HepG2 (cell line): ENCODE results near the gene P4HB. TPM values are rescaled to one million over a fixed set of nuclear protein-coding genes. Genes with fewer than 3 reads are reported as not detected.
A peak's percentile ranks its signal among the peaks of the same experiment; 100 is the strongest.

ENCODE experiments used
- BRD4 ChIP-seq: sonication (generic); formaldehyde crosslinking; IDR thresholded peaks from 2 replicates; pipeline ENCODE4 v1.4.0; 2020; ENCODE audit warnings: missing genetic modification reagents
- EED ChIP-seq: sonication (generic); formaldehyde crosslinking; IDR thresholded peaks from 2 replicates; pipeline ENCODE4 v1.5.0; 2020; ENCODE audit warnings: mild to moderate bottlenecking, missing genetic modification reagents
- FOXA3 ChIP-seq: IDR thresholded peaks from 2 replicates; pipeline ENCODE4 v1.6.1; 2016; ENCODE audit warnings: missing genetic modification reagents, missing compliant biosample characterization
- FOXC1 ChIP-seq: sonication (generic); formaldehyde crosslinking; IDR thresholded peaks from 2 replicates; pipeline ENCODE4 v1.8.0; 2022; ENCODE audit warnings: mild to moderate bottlenecking, missing genetic modification reagents, borderline replicate concordance
- FOXK1 ChIP-seq: sonication (generic); formaldehyde crosslinking; IDR thresholded peaks from 2 replicates; pipeline ENCODE4 v1.4.0; 2020; ENCODE audit warnings: low read depth, missing genetic modification reagents, borderline replicate concordance
- FOXP1 ChIP-seq, 2 experiments: fragments of 450-650 bp in 1 of 2; IDR thresholded peaks; 2 replicates each; pipeline ENCODE4 v1.6.1; 2017 to 2018; ENCODE audit warnings: antibody characterized with exemption in 1 of 2
- HDAC1 ChIP-seq: sonication (generic); formaldehyde crosslinking; IDR thresholded peaks from 2 replicates; pipeline ENCODE4 v1.5.1; 2020; ENCODE audit warnings: mild to moderate bottlenecking, missing genetic modification reagents
- MAF1 ChIP-seq: sonication (generic); formaldehyde crosslinking; IDR thresholded peaks from 2 replicates; pipeline ENCODE4 v1.5.0; 2020; ENCODE audit warnings: missing genetic modification reagents, borderline replicate concordance
- MIER3 ChIP-seq: IDR thresholded peaks from 2 replicates; pipeline ENCODE4 v1.6.1; 2016; ENCODE audit warnings: missing compliant biosample characterization, borderline replicate concordance
- MTF2 ChIP-seq: sonication (generic); formaldehyde crosslinking; IDR thresholded peaks from 2 replicates; pipeline ENCODE4 v1.5.0; 2020; ENCODE audit warnings: missing genetic modification reagents, borderline replicate concordance
- MZF1 ChIP-seq: sonication (generic); formaldehyde crosslinking; IDR thresholded peaks from 2 replicates; pipeline ENCODE4 v1.8.1; 2023; ENCODE audit warnings: mild to moderate bottlenecking, missing genetic modification reagents, borderline replicate concordance
- NFE2L1 ChIP-seq: sonication (generic); formaldehyde crosslinking; IDR thresholded peaks from 2 replicates; pipeline ENCODE4 v1.4.0; 2020; ENCODE audit warnings: missing genetic modification reagents, mild to moderate bottlenecking, borderline replicate concordance
- ZBTB7B ChIP-seq: sonication (generic); formaldehyde crosslinking; IDR thresholded peaks from 2 replicates; pipeline ENCODE4 v1.4.0; 2020; ENCODE audit warnings: missing genetic modification reagents
- ZNF382 ChIP-seq: sonication (generic); formaldehyde crosslinking; IDR thresholded peaks from 2 replicates; pipeline ENCODE4 v1.5.0; 2020; ENCODE audit warnings: missing genetic modification reagents, mild to moderate bottlenecking, borderline replicate concordance
- ZNF552 ChIP-seq: sonication (generic); formaldehyde crosslinking; IDR thresholded peaks from 2 replicates; pipeline ENCODE4 v1.9.0; 2022; ENCODE audit warnings: missing genetic modification reagents, mild to moderate bottlenecking, borderline replicate concordance
- ZNF678 ChIP-seq: sonication (generic); formaldehyde crosslinking; IDR thresholded peaks from 2 replicates; pipeline ENCODE4 v1.4.0; 2020; ENCODE audit warnings: mild to moderate bottlenecking, missing genetic modification reagents
- ZNF83 ChIP-seq: sonication (generic); formaldehyde crosslinking; IDR thresholded peaks from 2 replicates; pipeline ENCODE4 v1.4.0; 2020; ENCODE audit warnings: missing genetic modification reagents, mild to moderate bottlenecking, borderline replicate concordance
- polyA plus RNA-seq, 8 experiments: library from polyadenylated mRNA; depleted of rRNA in 3 of 8; stranded (reverse) in 7 of 8; unstranded in 1 of 8; fragments of >200 nt; fragmentation: Illumina TruSeq in 4 of 8; extraction: Trizol in 4 of 8; gene quantifications; 2 replicates each; pipeline versions ENCODE4 v1.2.1 to v1.2.3, GENCODE V29; 2011 to 2016; ENCODE audit warnings: low read depth in 4 of 8, missing spikeins in 1 of 8, mixed read lengths in 1 of 8; ENCODE audit not compliant: insufficient read depth in 1 of 8
- total RNA-seq, 5 experiments: library from RNA; depleted of rRNA; stranded (reverse); fragments of >200 nt; fragmentation: Illumina TruSeq; extraction: Trizol; gene quantifications; 2 replicates each; pipeline ENCODE4 v1.2.3, GENCODE V29; 2016; ENCODE audit warnings: low read depth in 1 of 5
- TF ChIP-seq, protein P1 (sequence below): sonication (generic); formaldehyde crosslinking; IDR thresholded peaks from 2 replicates; pipeline ENCODE4 v1.5.1; 2020; ENCODE audit warnings: mild to moderate bottlenecking, missing genetic modification reagents, moderate library complexity
- TF ChIP-seq, protein P2 (sequence below): IDR thresholded peaks from 2 replicates; pipeline ENCODE4 v1.6.1; 2016; ENCODE audit warnings: mild to moderate bottlenecking, missing biosample characterization, missing genetic modification reagents
- TF ChIP-seq, protein P3 (sequence below): sonication (generic); formaldehyde crosslinking; IDR thresholded peaks from 2 replicates; pipeline ENCODE4 v1.4.0; 2020; ENCODE audit warnings: mild to moderate bottlenecking, low read depth, missing genetic modification reagents
- TF ChIP-seq, protein P4 (sequence below): sonication (generic); formaldehyde crosslinking; IDR thresholded peaks from 2 replicates; pipeline ENCODE4 v1.8.1; 2023; ENCODE audit warnings: mild to moderate bottlenecking, inconsistent platforms, moderate library complexity, missing genetic modification reagents, borderline replicate concordance
- TF ChIP-seq, protein P5 (sequence below): sonication (generic); formaldehyde crosslinking; IDR thresholded peaks from 2 replicates; pipeline ENCODE4 v1.4.0; 2020; ENCODE audit warnings: mild to moderate bottlenecking, low read depth, missing genetic modification reagents
- TF ChIP-seq, protein P6 (sequence below): sonication (generic); formaldehyde crosslinking; IDR thresholded peaks from 2 replicates; pipeline ENCODE4 v1.4.0; 2020; ENCODE audit warnings: mild to moderate bottlenecking, missing genetic modification reagents

P4HB gene
- total and polyA plus RNA-seq, 2 of the 13 experiments (the other 11 are each of a cell fraction or from before 2014, with no cell fraction given): 185 to 782 TPM

DNA sequence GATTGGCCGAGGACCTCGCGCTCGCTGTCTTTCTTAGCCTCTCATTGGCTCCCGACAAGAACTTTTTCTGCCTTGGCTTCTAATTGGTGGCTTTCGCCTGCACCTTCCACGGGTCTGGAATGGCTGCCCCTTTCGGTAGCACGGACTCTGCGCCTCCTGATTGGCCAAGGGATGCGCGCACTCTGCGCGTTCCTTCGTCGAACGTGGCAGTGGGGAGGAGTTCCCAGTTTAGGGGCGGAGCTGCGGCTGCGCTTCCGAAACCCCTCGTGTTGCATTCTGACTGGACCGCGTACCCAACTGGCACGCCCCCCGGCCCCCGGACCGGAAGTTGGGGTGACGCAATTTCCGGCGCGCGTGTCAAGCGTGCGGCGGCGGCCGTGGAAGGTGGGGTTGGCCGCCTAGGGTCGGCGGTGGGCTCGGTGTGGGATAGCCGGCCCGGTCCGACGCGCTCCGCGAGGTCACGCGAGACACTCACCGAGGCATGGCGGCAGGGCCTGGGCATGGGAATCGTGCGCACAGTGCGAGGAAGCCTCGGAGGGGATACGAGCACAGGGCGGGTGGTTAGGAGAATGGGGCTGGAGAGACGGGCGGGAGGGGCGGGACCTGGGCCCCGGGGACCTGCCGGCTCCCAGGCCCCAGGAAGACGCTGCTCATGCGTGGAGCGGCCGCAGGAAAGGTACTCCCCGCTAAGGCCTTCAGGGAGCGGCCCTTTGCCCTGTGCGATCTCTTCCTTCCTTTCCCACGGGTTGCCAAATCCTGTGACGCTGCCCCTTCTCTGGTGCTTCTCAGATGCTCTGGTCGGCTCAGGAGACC lies 627 bp upstream of the P4HB start (continued):
- TF ChIP-seq FOXK1 (CRISPR knock-in tag) (peak; percentile 96), ZNF83 (no peak; the same call in 1 of the 2 replicates), ZBTB7B (peak; percentile 89), MAF1 (peak; percentile 86; the same call in 1 of the 2 replicates), FOXP1 (IDR thresholded peaks at IDR 0.05) (no peak), FOXP1 (CRISPR knock-in tag; IDR thresholded peaks at IDR 0.05) (no peak), ZNF552 (CRISPR knock-in tag) (no peak; the same call in 1 of the 2 replicates), FOXC1 (CRISPR knock-in tag) (no peak), MTF2 (no peak), MZF1 (CRISPR knock-in tag) (no peak), NFE2L1 (CRISPR knock-in tag) (0 out of 2 replicates have a peak, but pooled peaks have one; percentile 63), MIER3 (peak; percentile 88; the same call in 1 of the 2 replicates), HDAC1 (CRISPR knock-in tag) (peak; percentile 97), ZNF382 (CRISPR knock-in tag) (no peak), EED (CRISPR knock-in tag) (peak; percentile 80; the same call in 1 of the 2 replicates), ZNF678 (CRISPR knock-in tag) (no peak), FOXA3 (CRISPR knock-in tag) (peak; percentile 64; the same call in 1 of the 2 replicates), BRD4 (peak; percentile 99)
- TF ChIP-seq, protein P1, sequence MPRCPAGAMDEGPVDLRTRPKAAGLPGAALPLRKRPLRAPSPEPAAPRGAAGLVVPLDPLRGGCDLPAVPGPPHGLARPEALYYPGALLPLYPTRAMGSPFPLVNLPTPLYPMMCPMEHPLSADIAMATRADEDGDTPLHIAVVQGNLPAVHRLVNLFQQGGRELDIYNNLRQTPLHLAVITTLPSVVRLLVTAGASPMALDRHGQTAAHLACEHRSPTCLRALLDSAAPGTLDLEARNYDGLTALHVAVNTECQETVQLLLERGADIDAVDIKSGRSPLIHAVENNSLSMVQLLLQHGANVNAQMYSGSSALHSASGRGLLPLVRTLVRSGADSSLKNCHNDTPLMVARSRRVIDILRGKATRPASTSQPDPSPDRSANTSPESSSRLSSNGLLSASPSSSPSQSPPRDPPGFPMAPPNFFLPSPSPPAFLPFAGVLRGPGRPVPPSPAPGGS (CRISPR knock-in tag): peak; percentile 25; the same call in 1 of the 2 replicates
- TF ChIP-seq, protein P2, sequence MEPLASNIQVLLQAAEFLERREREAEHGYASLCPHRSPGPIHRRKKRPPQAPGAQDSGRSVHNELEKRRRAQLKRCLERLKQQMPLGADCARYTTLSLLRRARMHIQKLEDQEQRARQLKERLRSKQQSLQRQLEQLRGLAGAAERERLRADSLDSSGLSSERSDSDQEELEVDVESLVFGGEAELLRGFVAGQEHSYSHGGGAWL (CRISPR knock-in tag): peak; percentile 94
- TF ChIP-seq, protein P3, sequence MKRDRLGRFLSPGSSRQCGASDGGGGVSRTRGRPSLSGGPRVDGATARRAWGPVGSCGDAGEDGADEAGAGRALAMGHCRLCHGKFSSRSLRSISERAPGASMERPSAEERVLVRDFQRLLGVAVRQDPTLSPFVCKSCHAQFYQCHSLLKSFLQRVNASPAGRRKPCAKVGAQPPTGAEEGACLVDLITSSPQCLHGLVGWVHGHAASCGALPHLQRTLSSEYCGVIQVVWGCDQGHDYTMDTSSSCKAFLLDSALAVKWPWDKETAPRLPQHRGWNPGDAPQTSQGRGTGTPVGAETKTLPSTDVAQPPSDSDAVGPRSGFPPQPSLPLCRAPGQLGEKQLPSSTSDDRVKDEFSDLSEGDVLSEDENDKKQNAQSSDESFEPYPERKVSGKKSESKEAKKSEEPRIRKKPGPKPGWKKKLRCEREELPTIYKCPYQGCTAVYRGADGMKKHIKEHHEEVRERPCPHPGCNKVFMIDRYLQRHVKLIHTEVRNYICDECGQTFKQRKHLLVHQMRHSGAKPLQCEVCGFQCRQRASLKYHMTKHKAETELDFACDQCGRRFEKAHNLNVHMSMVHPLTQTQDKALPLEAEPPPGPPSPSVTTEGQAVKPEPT: peak; percentile 10
- TF ChIP-seq, protein P4, sequence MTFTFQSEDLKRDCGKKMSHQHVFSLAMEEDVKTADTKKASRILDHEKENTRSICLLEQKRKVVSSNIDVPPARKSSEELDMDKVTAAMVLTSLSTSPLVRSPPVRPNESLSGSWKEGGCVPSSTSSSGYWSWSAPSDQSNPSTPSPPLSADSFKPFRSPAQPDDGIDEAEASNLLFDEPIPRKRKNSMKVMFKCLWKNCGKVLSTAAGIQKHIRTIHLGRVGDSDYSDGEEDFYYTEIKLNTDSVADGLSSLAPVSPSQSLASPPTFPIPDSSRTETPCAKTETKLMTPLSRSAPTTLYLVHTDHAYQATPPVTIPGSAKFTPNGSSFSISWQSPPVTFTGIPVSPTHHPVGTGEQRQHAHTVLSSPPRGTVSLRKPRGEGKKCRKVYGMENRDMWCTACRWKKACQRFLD (CRISPR knock-in tag): peak; percentile 82; the same call in 1 of the 2 replicates
- TF ChIP-seq, protein P5, sequence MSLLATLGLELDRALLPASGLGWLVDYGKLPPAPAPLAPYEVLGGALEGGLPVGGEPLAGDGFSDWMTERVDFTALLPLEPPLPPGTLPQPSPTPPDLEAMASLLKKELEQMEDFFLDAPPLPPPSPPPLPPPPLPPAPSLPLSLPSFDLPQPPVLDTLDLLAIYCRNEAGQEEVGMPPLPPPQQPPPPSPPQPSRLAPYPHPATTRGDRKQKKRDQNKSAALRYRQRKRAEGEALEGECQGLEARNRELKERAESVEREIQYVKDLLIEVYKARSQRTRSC (CRISPR knock-in tag): no peak; the same call in 1 of the 2 replicates
- TF ChIP-seq, protein P6, sequence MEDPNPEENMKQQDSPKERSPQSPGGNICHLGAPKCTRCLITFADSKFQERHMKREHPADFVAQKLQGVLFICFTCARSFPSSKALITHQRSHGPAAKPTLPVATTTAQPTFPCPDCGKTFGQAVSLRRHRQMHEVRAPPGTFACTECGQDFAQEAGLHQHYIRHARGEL (CRISPR knock-in tag): 0 out of 2 replicates have a peak, but pooled peaks have one; percentile 55
